ENCODE data around the gene SMARCD2. TPM values are rescaled to one million over a fixed set of nuclear protein-coding genes. Genes with fewer than 3 reads are reported as not detected.
"Not testable (repeated sequence)": the region's sequence is repeated elsewhere in the genome, so short reads cannot be mapped to it uniquely, and the experiment has no call there.

Gene SMARCD2
- total RNA-seq, 1 donor from 2014 or later: 34.6 TPM

GRCh38 chr17:63880706-63881105 lies 38.2 kb upstream of the SMARCD2 start:
- Mint-ChIP-seq H3K9me3 (ENCODE audit: low read depth) (no peaks in the 10 kb centered on the region), H3K27me3 (ENCODE audit: low read depth) (peaks cover 23% of the 10 kb centered on the region), H3K4me3 (ENCODE audit: unreplicated experiment) (no peak overlapping the region), H3K4me1 (ENCODE audit: low read depth) (no peaks in the 10 kb centered on the region), H3K27ac (ENCODE audit: unreplicated experiment) (no peak overlapping the region), H3K36me3 (ENCODE audit: low read depth) (no peaks in the 10 kb centered on the region)
- no peak for DNase-seq (ENCODE audit: low spot score)
- TF ChIP-seq, protein P1, sequence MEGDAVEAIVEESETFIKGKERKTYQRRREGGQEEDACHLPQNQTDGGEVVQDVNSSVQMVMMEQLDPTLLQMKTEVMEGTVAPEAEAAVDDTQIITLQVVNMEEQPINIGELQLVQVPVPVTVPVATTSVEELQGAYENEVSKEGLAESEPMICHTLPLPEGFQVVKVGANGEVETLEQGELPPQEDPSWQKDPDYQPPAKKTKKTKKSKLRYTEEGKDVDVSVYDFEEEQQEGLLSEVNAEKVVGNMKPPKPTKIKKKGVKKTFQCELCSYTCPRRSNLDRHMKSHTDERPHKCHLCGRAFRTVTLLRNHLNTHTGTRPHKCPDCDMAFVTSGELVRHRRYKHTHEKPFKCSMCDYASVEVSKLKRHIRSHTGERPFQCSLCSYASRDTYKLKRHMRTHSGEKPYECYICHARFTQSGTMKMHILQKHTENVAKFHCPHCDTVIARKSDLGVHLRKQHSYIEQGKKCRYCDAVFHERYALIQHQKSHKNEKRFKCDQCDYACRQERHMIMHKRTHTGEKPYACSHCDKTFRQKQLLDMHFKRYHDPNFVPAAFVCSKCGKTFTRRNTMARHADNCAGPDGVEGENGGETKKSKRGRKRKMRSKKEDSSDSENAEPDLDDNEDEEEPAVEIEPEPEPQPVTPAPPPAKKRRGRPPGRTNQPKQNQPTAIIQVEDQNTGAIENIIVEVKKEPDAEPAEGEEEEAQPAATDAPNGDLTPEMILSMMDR (IDR thresholded peaks at IDR 0.05): no peak

DNA sequence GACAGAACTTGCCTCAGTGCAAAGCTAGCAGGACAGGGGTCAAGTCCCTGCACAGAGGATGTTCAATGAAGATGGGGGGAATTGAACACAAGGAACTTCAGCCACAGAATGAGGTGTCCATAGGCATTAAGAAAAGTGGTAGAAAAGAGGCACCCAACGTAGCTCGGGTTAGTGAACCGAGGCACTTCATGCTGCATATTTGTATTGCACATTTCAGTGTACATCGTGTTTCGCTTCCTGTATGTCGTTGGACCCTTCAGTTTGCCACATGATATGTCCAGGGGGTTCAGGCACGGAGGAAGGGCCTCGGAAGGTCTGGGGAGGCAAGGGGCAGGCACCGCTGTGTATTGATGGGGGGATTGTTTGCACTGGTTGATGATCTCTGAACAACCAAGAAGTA lies 35.9 kb upstream of the SMARCD2 start:
- not testable (repeated sequence) for H3K27ac Mint-ChIP-seq (ENCODE audit: unreplicated experiment); H3K9me3 Mint-ChIP-seq (ENCODE audit: low read depth); H3K4me3 Mint-ChIP-seq (ENCODE audit: unreplicated experiment); DNase-seq (ENCODE audit: low spot score); H3K4me1 Mint-ChIP-seq (ENCODE audit: low read depth); H3K36me3 Mint-ChIP-seq (ENCODE audit: low read depth)
- H3K27me3 Mint-ChIP-seq (ENCODE audit: low read depth): peaks cover 22% of the 10 kb centered on the region

DNA sequence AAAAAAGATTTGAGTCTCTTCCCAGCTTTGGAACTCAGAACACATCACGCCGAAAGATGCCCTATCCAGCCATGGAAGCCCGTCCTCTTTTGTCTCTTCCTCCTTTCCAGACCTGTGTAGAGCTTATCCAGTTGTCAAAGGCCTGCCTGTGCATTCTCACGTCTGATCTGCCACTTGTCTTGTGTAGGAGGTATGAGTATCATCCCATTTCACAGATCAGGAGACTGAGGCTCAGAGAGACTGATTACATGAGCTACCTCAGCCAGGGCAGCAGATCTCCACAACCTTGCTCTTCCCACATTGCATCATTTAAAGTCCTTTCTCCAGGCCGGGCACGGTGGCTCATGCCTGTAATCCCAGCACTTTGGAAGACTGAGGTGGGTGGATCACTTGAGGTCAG lies 32.2 kb upstream of the SMARCD2 start:
- not testable (repeated sequence) for DNase-seq (ENCODE audit: low spot score); H3K36me3 Mint-ChIP-seq (ENCODE audit: low read depth); H3K4me3 Mint-ChIP-seq (ENCODE audit: unreplicated experiment); H3K27ac Mint-ChIP-seq (ENCODE audit: unreplicated experiment); H3K4me1 Mint-ChIP-seq (ENCODE audit: low read depth); H3K9me3 Mint-ChIP-seq (ENCODE audit: low read depth)
- peaks cover 17% of the 10 kb centered on the region for H3K27me3 Mint-ChIP-seq (ENCODE audit: low read depth)

- not testable (repeated sequence) for H3K4me3 Mint-ChIP-seq (ENCODE audit: unreplicated experiment); H3K36me3 Mint-ChIP-seq (ENCODE audit: low read depth); DNase-seq (ENCODE audit: low spot score); H3K9me3 Mint-ChIP-seq (ENCODE audit: low read depth); H3K27ac Mint-ChIP-seq (ENCODE audit: unreplicated experiment)
- Mint-ChIP-seq H3K4me1 (ENCODE audit: low read depth) (peaks cover 11% of the 10 kb centered on the region), H3K27me3 (ENCODE audit: low read depth) (peaks cover 17% of the 10 kb centered on the region)
These were observed 31.7 kb upstream of the SMARCD2 start for GRCh38 chr17:63874061-63874626.

- not testable (repeated sequence) for H3K27ac Mint-ChIP-seq (ENCODE audit: unreplicated experiment); DNase-seq (ENCODE audit: low spot score); H3K4me3 Mint-ChIP-seq (ENCODE audit: unreplicated experiment); H3K9me3 Mint-ChIP-seq (ENCODE audit: low read depth); H3K36me3 Mint-ChIP-seq (ENCODE audit: low read depth)
- Mint-ChIP-seq H3K4me1 (ENCODE audit: low read depth) (peaks cover 11% of the 10 kb centered on the region), H3K27me3 (ENCODE audit: low read depth) (peaks cover 14% of the 10 kb centered on the region)
These were observed 31.1 kb upstream of the SMARCD2 start, which contains the start of gene CSH2 for GRCh38 chr17:63873577-63873976. Gene CSH2, minus strand, starts transcription at chr17:63873677. Its CDS starts 63 bp downstream, at chr17:63873614.

DNA sequence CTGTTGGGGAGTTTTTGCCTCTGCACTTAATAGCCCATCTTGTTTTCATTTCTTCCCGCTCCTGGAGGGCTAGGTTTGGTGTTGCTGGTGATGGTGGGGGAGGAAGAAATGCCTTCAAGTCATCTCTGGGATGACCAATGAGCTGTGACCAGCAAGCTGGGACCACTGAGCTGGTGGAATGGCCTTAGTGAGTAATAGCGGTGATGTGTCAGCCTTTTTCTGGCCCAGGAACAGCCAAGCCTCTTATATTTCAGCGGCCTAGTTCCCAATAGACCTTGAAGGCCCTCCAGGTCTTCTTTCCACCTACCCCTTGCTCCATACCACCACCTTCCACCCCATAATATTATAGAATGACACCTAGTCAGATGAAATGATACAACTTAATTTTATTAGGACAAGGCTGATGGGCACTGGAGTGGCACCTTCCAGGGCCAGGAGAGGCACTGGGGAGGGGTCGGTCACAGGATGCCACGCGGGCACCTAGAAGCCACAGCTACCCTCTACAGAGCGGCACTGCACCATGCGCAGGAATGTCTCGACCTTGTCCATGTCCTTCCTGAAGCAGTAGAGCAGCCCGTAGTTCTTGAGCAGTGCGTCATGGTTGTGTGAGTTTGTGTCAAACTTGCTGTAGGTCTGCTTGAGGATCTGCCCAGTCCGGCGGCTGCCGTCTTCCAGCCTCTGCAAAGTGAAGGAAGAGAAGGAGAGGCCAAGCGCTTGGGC lies 29.3 kb upstream of the SMARCD2 start:
- H3K9me3 Mint-ChIP-seq (ENCODE audit: low read depth); H3K4me3 Mint-ChIP-seq (ENCODE audit: unreplicated experiment); H3K27ac Mint-ChIP-seq (ENCODE audit: unreplicated experiment); H3K36me3 Mint-ChIP-seq (ENCODE audit: low read depth); DNase-seq (ENCODE audit: low spot score); H3K27me3 Mint-ChIP-seq (ENCODE audit: low read depth): not testable (repeated sequence)
- peaks cover 11% of the 10 kb centered on the region for H3K4me1 Mint-ChIP-seq (ENCODE audit: low read depth)

DNA sequence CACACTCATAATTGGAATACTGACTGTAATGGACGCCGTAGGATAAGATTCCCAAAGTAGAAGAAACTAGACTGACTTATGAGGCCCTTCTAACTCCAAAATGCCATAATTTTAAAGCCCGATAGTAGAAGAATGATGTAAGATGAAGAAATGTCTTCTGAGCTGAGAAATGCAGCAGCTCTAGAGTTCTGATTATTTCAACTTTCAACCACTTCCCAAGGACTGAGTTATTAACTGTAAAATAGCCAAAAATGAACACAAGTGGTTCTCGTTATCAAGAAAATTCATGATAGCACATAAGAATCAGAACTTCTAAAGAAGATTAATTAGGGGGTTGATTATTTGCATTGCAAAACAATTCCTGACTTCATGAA lies 27.8 kb upstream of the SMARCD2 start:
- not testable (repeated sequence) for H3K27me3 Mint-ChIP-seq (ENCODE audit: low read depth); DNase-seq (ENCODE audit: low spot score); H3K4me3 Mint-ChIP-seq (ENCODE audit: unreplicated experiment); H3K36me3 Mint-ChIP-seq (ENCODE audit: low read depth); H3K9me3 Mint-ChIP-seq (ENCODE audit: low read depth)
- H3K27ac Mint-ChIP-seq (ENCODE audit: unreplicated experiment): peak overlapping the region; percentile 49
- H3K4me1 Mint-ChIP-seq (ENCODE audit: low read depth): peaks cover 11% of the 10 kb centered on the region

DNA sequence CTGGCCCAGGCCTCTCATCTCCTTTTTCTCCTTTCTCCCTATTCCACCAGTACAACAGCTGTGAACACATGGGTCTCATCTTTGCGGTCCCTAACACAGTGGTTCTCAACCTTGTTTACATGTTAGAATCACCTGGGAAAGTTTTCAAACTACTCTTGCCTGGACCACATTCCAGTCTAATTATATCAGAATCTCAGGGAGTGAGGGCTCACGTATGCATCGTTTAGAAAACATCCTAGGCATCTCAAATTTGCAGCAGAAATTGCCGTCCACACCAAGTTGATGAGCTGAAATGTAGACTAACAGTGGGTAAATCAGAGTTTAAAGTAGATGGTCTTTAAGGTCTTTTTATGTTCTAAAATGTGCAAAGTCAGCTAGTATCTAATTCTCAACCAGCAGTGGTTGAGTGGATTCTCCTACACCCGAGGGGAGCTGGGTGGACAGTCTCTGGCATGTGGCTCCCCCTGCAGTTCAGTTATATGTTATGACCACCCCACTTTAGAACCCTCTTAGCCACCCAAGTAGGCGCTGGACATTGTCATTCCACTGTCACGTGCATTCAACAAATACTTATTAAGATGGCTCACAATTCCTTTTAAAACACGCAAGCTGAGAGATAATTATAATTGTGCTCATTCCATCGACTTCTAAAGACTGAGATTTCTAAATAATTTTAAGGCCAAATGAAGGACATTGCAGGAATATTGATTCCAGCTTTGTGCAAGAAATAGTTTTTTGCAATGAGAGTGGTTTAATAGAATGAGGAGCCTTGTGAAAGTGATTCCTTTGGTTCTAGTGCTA lies 27.2 kb upstream of the SMARCD2 start:
- H3K27ac Mint-ChIP-seq (ENCODE audit: unreplicated experiment): peak overlapping the region; percentile 49

DNA sequence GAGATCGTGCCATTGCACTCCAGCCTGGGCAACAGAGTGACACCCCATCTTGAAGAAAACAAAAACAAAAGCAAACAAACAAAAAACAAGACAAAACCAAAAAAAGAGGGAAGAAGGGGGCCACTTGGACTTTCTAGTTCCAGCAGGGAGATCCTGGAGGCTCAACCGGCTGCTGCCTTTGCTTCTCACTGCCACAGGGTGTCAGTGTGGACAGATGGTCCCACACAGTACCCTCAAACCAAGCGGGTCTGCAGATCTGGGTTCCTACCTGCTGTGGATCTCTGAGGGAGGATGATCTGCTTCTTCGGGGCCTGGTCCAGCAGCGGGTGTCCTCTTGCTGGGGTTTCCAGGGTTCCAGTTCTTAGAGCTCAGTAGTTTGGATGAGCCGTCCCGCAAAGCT lies 24.1 kb upstream of the SMARCD2 start:
- not testable (repeated sequence) for H3K36me3 Mint-ChIP-seq (ENCODE audit: low read depth); DNase-seq (ENCODE audit: low spot score); H3K9me3 Mint-ChIP-seq (ENCODE audit: low read depth); H3K4me3 Mint-ChIP-seq (ENCODE audit: unreplicated experiment); H3K27me3 Mint-ChIP-seq (ENCODE audit: low read depth); H3K27ac Mint-ChIP-seq (ENCODE audit: unreplicated experiment)
- H3K4me1 Mint-ChIP-seq (ENCODE audit: low read depth): peaks cover 11% of the 10 kb centered on the region

More for the DNA sequence above, 27.2 kb upstream of the SMARCD2 start:
- H3K9me3 Mint-ChIP-seq (ENCODE audit: low read depth); H3K27me3 Mint-ChIP-seq (ENCODE audit: low read depth); H3K36me3 Mint-ChIP-seq (ENCODE audit: low read depth); H3K4me3 Mint-ChIP-seq (ENCODE audit: unreplicated experiment); DNase-seq (ENCODE audit: low spot score): not testable (repeated sequence)
- TF ChIP-seq, protein P1 (IDR thresholded peaks at IDR 0.05): peak; percentile 52
- H3K4me1 Mint-ChIP-seq (ENCODE audit: low read depth): peaks cover 11% of the 10 kb centered on the region

Data from chondrocyte (in vitro differentiated cells).